GM10266 (cell line): ENCODE results near the gene PAX4.

Source experiments
- DNase-seq: peaks from one replicate; pipeline ENCODE4 v3.0.0; 2012; ENCODE audit errors: extremely low spot score
- CTCF ChIP-seq: IDR thresholded peaks from 2 replicates; pipeline ENCODE4 v1.5.1; 2012; ENCODE audit warnings: mild to moderate bottlenecking, low read depth; ENCODE audit not compliant: control insufficient read depth, insufficient read depth; ENCODE audit errors: missing control alignments

Gene PAX4

GRCh38 chr7:127618042-127618441 is at the start of gene PAX4:
PAX4 (minus strand) TSS chr7:127618142; CDS start chr7:127615928, 2,214 bp downstream.
- no peak for TF ChIP-seq CTCF

GRCh38 chr7:127667017-127667670 is 49.2 kb upstream of the PAX4 start:
- no peak for TF ChIP-seq CTCF
- no peak for DNase-seq

More at GRCh38 chr7:127618042-127618441, at the start of gene PAX4:
- DNase-seq, result no peak

- no peak for TF ChIP-seq CTCF
- no peak for DNase-seq
These were observed 48.7 kb upstream of the PAX4 start for GRCh38 chr7:127666602-127667001.

- TF ChIP-seq CTCF, result no peak
- no peak for DNase-seq
These were observed 48.0 kb upstream of the PAX4 start for GRCh38 chr7:127665922-127666321.

- no peak for TF ChIP-seq CTCF
- DNase-seq, result no peak
These were observed 41.2 kb upstream of the PAX4 start for GRCh38 chr7:127658970-127659630.

- TF ChIP-seq CTCF, result no peak
- DNase-seq, result no peak
These were observed 39.6 kb upstream of the PAX4 start for GRCh38 chr7:127657500-127657899.

GRCh38 chr7:127655720-127656119 is 37.8 kb upstream of the PAX4 start:
- DNase-seq, result no peak
- no peak for TF ChIP-seq CTCF
